Measurements from ENCODE around the gene BCAS4. TPM values are rescaled to one million over a fixed set of nuclear protein-coding genes. Genes with fewer than 3 reads are reported as not detected.

BCAS4 gene, protein sequence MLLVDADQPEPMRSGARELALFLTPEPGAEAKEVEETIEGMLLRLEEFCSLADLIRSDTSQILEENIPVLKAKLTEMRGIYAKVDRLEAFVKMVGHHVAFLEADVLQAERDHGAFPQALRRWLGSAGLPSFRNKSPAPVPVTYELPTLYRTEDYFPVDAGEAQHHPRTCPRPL
- total RNA-seq: 10 to 100 TPM in 2 of 3 donors, 1 to 10 TPM in 1; 6.6 to 22.2 (median 10.5) TPM

GRCh38 chr20:50794846-50795634, at the start of gene BCAS4:
Gene BCAS4, plus strand, starts transcription at chr20:50795061. Its CDS starts 23 bp downstream, at chr20:50795084.
- intact Hi-C loops (cut with DNase I; ENCODE audit: low total_unique reads): loop anchor here (10.0 kb wide), 1 partner anchor 140 kb away; the partner anchor contains the start of gene ADNP
- H3K36me3 ChIP-seq: no peaks in the 10 kb centered on the region
- H3K4me3 ChIP-seq: peak within 1 kb of the TSS; percentile 56 to 96 (median 84)
- H3K27me3 ChIP-seq: no peaks in the 10 kb centered on the region
- H3K9me3 ChIP-seq: no peaks in the 10 kb centered on the region
- H3K4me1 ChIP-seq: peaks cover 0 to 7% of the 10 kb centered on the region in 2 donors
- H3K27ac ChIP-seq: peak within 1 kb of the TSS; percentile 74 to 77
- TF ChIP-seq, protein P1, sequence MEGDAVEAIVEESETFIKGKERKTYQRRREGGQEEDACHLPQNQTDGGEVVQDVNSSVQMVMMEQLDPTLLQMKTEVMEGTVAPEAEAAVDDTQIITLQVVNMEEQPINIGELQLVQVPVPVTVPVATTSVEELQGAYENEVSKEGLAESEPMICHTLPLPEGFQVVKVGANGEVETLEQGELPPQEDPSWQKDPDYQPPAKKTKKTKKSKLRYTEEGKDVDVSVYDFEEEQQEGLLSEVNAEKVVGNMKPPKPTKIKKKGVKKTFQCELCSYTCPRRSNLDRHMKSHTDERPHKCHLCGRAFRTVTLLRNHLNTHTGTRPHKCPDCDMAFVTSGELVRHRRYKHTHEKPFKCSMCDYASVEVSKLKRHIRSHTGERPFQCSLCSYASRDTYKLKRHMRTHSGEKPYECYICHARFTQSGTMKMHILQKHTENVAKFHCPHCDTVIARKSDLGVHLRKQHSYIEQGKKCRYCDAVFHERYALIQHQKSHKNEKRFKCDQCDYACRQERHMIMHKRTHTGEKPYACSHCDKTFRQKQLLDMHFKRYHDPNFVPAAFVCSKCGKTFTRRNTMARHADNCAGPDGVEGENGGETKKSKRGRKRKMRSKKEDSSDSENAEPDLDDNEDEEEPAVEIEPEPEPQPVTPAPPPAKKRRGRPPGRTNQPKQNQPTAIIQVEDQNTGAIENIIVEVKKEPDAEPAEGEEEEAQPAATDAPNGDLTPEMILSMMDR (IDR thresholded peaks at IDR 0.05): peak in 1 of 3 donors; percentile 96
- TF ChIP-seq POLR2AphosphoS5 (IDR thresholded peaks at IDR 0.05): no peak
- DNase-seq (ENCODE audit: low spot score in 2 of 2): peak; percentile 70

DNA sequence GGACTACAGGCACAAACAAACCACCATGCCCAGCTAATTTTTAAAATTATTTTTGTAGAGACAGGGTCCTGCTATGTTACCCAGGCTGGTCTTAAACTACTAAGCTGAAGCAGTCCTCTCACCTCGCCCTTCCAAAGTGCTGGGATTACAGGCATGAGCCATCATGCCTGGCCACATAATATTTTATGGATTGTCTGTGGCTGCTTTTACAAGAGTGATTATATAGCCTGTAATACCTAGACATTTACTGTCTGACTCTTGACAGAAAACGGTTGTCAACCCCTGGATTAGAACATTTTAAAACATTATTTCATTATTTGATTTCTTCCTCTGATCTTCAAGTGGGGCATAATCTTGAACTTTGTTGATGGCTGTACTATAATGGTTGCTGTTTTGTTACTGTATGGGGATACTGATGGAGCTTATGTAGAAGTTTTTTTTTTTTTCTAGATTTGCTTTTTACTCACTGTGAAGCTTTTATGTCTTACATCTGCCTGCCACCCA, 49.2 kb upstream of the BCAS4 start:
- intact Hi-C loops (cut with DNase I; ENCODE audit: low total_unique reads): no loop called here
- Histone ChIP-seq H3K4me1 (peaks cover 0 to 11% of the 10 kb centered on the region in 2 donors), H3K27me3 (no peaks in the 10 kb centered on the region), H3K27ac (peak overlapping the region; percentile 86 to 90), H3K4me3 (no peak overlapping the region), H3K36me3 (no peaks in the 10 kb centered on the region), H3K9me3 (no peaks in the 10 kb centered on the region)
- DNase-seq (ENCODE audit: low spot score in 2 of 2): no peak
- no peak for TF ChIP-seq POLR2A (IDR thresholded peaks at IDR 0.05)
- no peak for TF ChIP-seq POLR2AphosphoS5 (IDR thresholded peaks at IDR 0.05)
- TF ChIP-seq, protein P1 (IDR thresholded peaks at IDR 0.05): no peak

DNA sequence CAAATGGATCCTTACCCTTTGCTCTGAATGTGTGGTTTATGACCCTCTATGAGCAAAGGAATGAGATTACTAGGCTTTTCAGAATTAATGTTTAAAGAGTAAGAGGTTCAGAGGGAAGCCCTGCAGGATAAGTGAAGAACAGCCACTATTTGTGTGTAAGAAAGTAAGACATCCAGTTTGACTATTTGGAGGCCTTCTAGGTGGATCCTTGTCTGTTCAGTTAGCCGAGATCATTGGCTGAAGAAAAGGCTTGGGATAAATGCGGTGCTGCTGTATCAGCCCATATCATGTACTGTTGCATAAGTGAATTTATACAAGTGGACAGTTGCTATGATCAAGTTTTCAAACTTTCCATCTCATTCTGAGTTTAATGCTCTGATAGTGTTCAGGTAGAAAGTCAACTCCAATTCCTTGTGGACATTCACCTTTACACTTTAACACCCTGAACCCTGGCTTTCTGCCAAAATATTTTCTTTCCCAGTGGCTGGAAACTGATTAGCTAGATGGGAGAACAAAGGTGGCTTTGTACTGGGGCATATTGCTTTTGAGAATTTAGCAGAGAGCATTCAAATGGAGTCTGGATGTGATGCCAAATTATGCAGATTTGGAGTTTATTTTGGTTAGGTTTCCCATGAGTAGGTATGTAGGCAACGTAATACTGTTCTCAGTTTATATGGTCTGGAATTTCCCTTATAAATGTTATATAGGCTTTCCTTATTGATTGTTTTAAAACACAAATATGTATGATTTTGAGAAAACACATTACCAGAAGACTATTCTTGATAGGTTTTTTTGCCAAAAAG, 48.5 kb upstream of the BCAS4 start:
- intact Hi-C loops (cut with DNase I; ENCODE audit: low total_unique reads): no loop called here
- H3K4me1 ChIP-seq: peaks cover 0 to 11% of the 10 kb centered on the region in 2 donors

GRCh38 chr20:50747275-50747674, 47.6 kb upstream of the BCAS4 start:
- TF ChIP-seq POLR2A (IDR thresholded peaks at IDR 0.05): no peak
- TF ChIP-seq, protein P1 (IDR thresholded peaks at IDR 0.05): no peak
- no peak for TF ChIP-seq POLR2AphosphoS5 (IDR thresholded peaks at IDR 0.05)
- H3K9me3 ChIP-seq: no peaks in the 10 kb centered on the region
- no peak overlapping the region for H3K4me3 ChIP-seq
- peaks cover 0 to 11% of the 10 kb centered on the region in 2 donors for H3K4me1 ChIP-seq
- H3K27me3 ChIP-seq: no peaks in the 10 kb centered on the region
- H3K27ac ChIP-seq: peak overlapping the region; percentile 48 to 86
- intact Hi-C loops (cut with DNase I; ENCODE audit: low total_unique reads): no loop called here
- no peak for DNase-seq (ENCODE audit: low spot score in 2 of 2)
- no peaks in the 10 kb centered on the region for H3K36me3 ChIP-seq

More for the DNA sequence above, 48.5 kb upstream of the BCAS4 start:
- no peak overlapping the region for H3K4me3 ChIP-seq
- peak in 1 of 2 donors; percentile 17 for DNase-seq (ENCODE audit: low spot score in 2 of 2)
- no peaks in the 10 kb centered on the region for H3K9me3 ChIP-seq
- TF ChIP-seq POLR2AphosphoS5 (IDR thresholded peaks at IDR 0.05): no peak
- TF ChIP-seq, protein P1 (IDR thresholded peaks at IDR 0.05): peak in 1 of 3 donors; percentile 4
- H3K36me3 ChIP-seq: no peaks in the 10 kb centered on the region
- H3K27ac ChIP-seq: peak overlapping the region; percentile 70 to 86
- H3K27me3 ChIP-seq: no peaks in the 10 kb centered on the region

All from breast epithelium (tissue), 4 donors.